HL-60 (cell line): ENCODE data around the gene RGS19.

Experiments
- CTCF ChIP-seq: IDR thresholded peaks from one replicate; pipeline ENCODE4 v1.5.1; 2011; ENCODE audit warnings: low read length, control low read depth, inconsistent platforms; ENCODE audit not compliant: insufficient read depth
- REST ChIP-seq: IDR thresholded peaks from 2 replicates; pipeline ENCODE4 v1.6.1; 2012; ENCODE audit warnings: low read depth; ENCODE audit not compliant: insufficient replicate concordance

- TF ChIP-seq CTCF (no peak), REST (no peak)
Observed at GRCh38 chr20:64112691-64113443, 33.5 kb upstream of the RGS19 start.
